DOHH2 (cell line): Measurements from ENCODE around the gene CNKSR3.

Experiments
- H3F3A ChIP-seq: fragments of 200-600 bp; sonication (generic), shearing (Covaris generic); 2 replicates; pipeline ENCODE4 v1.6.0; 2016; ENCODE audit warnings: antibody characterized with exemption, mild to moderate bottlenecking; ENCODE audit not compliant: control insufficient read depth, insufficient read depth
- H3K27ac ChIP-seq: fragments of 200-600 bp; sonication (generic); 2 replicates; pipeline ENCODE4 v1.5.1; 2014; ENCODE audit warnings: low read depth, mild to moderate bottlenecking, low read length, moderate library complexity
- H3K27me3 ChIP-seq: fragments of 200-600 bp; sonication (generic); 2 replicates; pipeline ENCODE4 v1.6.1; 2014; ENCODE audit warnings: mild to moderate bottlenecking, low read length, mixed read lengths; ENCODE audit not compliant: control insufficient read depth
- H3K36me3 ChIP-seq: fragments of 200-600 bp; sonication (generic); 2 replicates; pipeline ENCODE4 v1.6.1; 2014; ENCODE audit warnings: mild to moderate bottlenecking, low read length, moderate library complexity, mixed read lengths; ENCODE audit not compliant: control insufficient read depth
- H3K4me1 ChIP-seq: fragments of 200-600 bp; sonication (generic); 2 replicates; pipeline ENCODE4 v1.6.1; 2014; ENCODE audit warnings: mild to moderate bottlenecking, low read length, mixed read lengths; ENCODE audit not compliant: control insufficient read depth
- H3K4me2 ChIP-seq: fragments of 200-600 bp; sonication (generic); 2 replicates; pipeline ENCODE4 v1.6.0; 2014; ENCODE audit warnings: mild to moderate bottlenecking, low read length, moderate library complexity
- H3K4me3 ChIP-seq: fragments of 200-600 bp; sonication (generic); 2 replicates; pipeline ENCODE4 v1.5.1; 2014; ENCODE audit warnings: mild to moderate bottlenecking, low read length, mixed read lengths
- H3K79me2 ChIP-seq: fragments of 200-600 bp; sonication (generic); 2 replicates; pipeline ENCODE4 v1.6.1; 2014; ENCODE audit warnings: mild to moderate bottlenecking, low read length, mixed read lengths; ENCODE audit not compliant: control insufficient read depth
- H3K9me2 ChIP-seq: fragments of 200-600 bp; sonication (generic); replicated peaks from 2 replicates; pipeline ENCODE4 v1.6.1; 2014; ENCODE audit warnings: mild to moderate bottlenecking, low read length, mixed read lengths; ENCODE audit not compliant: control insufficient read depth
- H3K9me3 ChIP-seq: fragments of 200-600 bp; sonication (generic); 2 replicates; pipeline ENCODE4 v1.6.1; 2014; ENCODE audit warnings: antibody characterized with exemption, low read length, mixed read lengths; ENCODE audit not compliant: control insufficient read depth, insufficient read depth
- H4K20me1 ChIP-seq: fragments of 200-600 bp; sonication (generic); 2 replicates; pipeline ENCODE4 v1.6.0; 2014; ENCODE audit warnings: low read depth, mild to moderate bottlenecking, antibody characterized with exemption, low read length, moderate library complexity; ENCODE audit not compliant: control insufficient read depth, insufficient read depth
- CTCF ChIP-seq: fragments of 200-600 bp; sonication (generic); IDR thresholded peaks from one replicate; pipeline ENCODE4 v1.5.1; 2014; ENCODE audit warnings: antibody characterized with exemption, mild to moderate bottlenecking, low read depth, low read length; ENCODE audit not compliant: poor library complexity, severe bottlenecking
- EZH2phosphoT487 ChIP-seq: fragments of 200-600 bp; sonication (generic); IDR thresholded peaks from 2 replicates; pipeline ENCODE4 v1.6.1; 2017; ENCODE audit warnings: borderline replicate concordance, mild to moderate bottlenecking, antibody characterized with exemption, low read length, moderate library complexity, mixed read lengths

The CNKSR3 gene

GRCh38 chr6:154411076-154411475, 99.4 kb downstream of the CNKSR3 start:
- Histone ChIP-seq H3K4me3 (no peak overlapping the region), H3F3A (no peaks in the 10 kb centered on the region), H3K27ac (no peak overlapping the region), H3K9me2 (no peaks in the 10 kb centered on the region), H4K20me1 (no peaks in the 10 kb centered on the region), H3K79me2 (no peaks in the 10 kb centered on the region), H3K4me1 (no peaks in the 10 kb centered on the region), H3K4me2 (no peak overlapping the region), H3K36me3 (no peaks in the 10 kb centered on the region), H3K27me3 (no peaks in the 10 kb centered on the region), H3K9me3 (no peaks in the 10 kb centered on the region)
- no peak for TF ChIP-seq EZH2phosphoT487
- no peak for TF ChIP-seq CTCF

GRCh38 chr6:154410619-154411072, 99.8 kb downstream of the CNKSR3 start:
- Histone ChIP-seq H3F3A (no peaks in the 10 kb centered on the region), H3K9me3 (no peaks in the 10 kb centered on the region), H3K4me2 (no peak overlapping the region), H4K20me1 (no peaks in the 10 kb centered on the region), H3K27me3 (no peaks in the 10 kb centered on the region), H3K4me1 (no peaks in the 10 kb centered on the region), H3K27ac (no peak overlapping the region), H3K79me2 (no peaks in the 10 kb centered on the region), H3K4me3 (no peak overlapping the region), H3K36me3 (no peaks in the 10 kb centered on the region), H3K9me2 (no peaks in the 10 kb centered on the region)
- TF ChIP-seq EZH2phosphoT487 (no peak), CTCF (no peak)

GRCh38 chr6:154408891-154409500, 101.5 kb downstream of the CNKSR3 start:
- H3K4me3 ChIP-seq = no peak overlapping the region
- H3K4me2 ChIP-seq = no peak overlapping the region
- no peaks in the 10 kb centered on the region for H3K9me2 ChIP-seq
- H3K79me2 ChIP-seq = no peaks in the 10 kb centered on the region
- no peaks in the 10 kb centered on the region for H3K4me1 ChIP-seq
- no peak overlapping the region for H3K27ac ChIP-seq
- no peaks in the 10 kb centered on the region for H3K9me3 ChIP-seq
- no peaks in the 10 kb centered on the region for H3F3A ChIP-seq
- no peaks in the 10 kb centered on the region for H4K20me1 ChIP-seq
- H3K27me3 ChIP-seq = no peaks in the 10 kb centered on the region
- H3K36me3 ChIP-seq = no peaks in the 10 kb centered on the region
- TF ChIP-seq EZH2phosphoT487 (no peak), CTCF (no peak)
